CD4-positive, alpha-beta T cell (primary cell): ENCODE measurements around the gene BMPR2. TPM values are rescaled to one million over a fixed set of nuclear protein-coding genes. Genes with fewer than 3 reads are reported as not detected.

Experiments used
- ATAC-seq: fragments of 200-7000 bp; cut with Tn5 transposase; one replicate; pipeline ENCODE4 v1.10.0; 2022; ENCODE audit warnings: mild to moderate bottlenecking; ENCODE audit not compliant: poor library complexity
- CTCF ChIA-PET: fragments of 350-600 bp; sonication (Branson Sonifier 250); formaldehyde crosslinking; loops from one replicate; lab custom pipeline; 2021; ENCODE audit warnings: antibody characterized with exemption, inconsistent platforms; lab: Charles Lee
- POLR2A ChIA-PET: fragments of 350-600 bp; sonication (Branson Sonifier 250); formaldehyde crosslinking; loops from one replicate; lab custom pipeline; 2021; ENCODE audit warnings: antibody characterized with exemption, inconsistent platforms; lab: Charles Lee
- DNase-seq, 14 experiments: peaks; one replicate each; pipeline ENCODE4 v3.0.0-alpha.2; 2013 to 2020; ENCODE audit warnings: mixed read lengths in 2 of 14
- H3K27ac ChIP-seq, 2 donors: one replicate each; pipeline versions ENCODE4 v1.5.1 to v1.7.0; 2013; ENCODE audit warnings: low read length in 2 of 2, low read depth in 1 of 2, mild to moderate bottlenecking in 1 of 2
- H3K27me3 ChIP-seq, 2 experiments: 1 replicate in 1 of 2; 2 replicates in 1 of 2; pipeline versions ENCODE4 v1.6.1 to v1.7.0; 2013; ENCODE audit warnings: low read length in 2 of 2, control low read depth in 1 of 2, mild to moderate bottlenecking in 1 of 2, moderate library complexity in 1 of 2; ENCODE audit not compliant: insufficient read depth in 2 of 2, control insufficient read depth in 1 of 2
- H3K36me3 ChIP-seq: one replicate; pipeline ENCODE4 v1.6.1; 2013; ENCODE audit warnings: low read length, control low read depth; ENCODE audit not compliant: insufficient read depth
- H3K4me1 ChIP-seq: one replicate; pipeline ENCODE4 v1.6.1; 2013; ENCODE audit warnings: low read length, control low read depth; ENCODE audit not compliant: insufficient read depth
- H3K4me3 ChIP-seq: one replicate; pipeline ENCODE4 v1.5.1; 2013; ENCODE audit warnings: mild to moderate bottlenecking, low read length, moderate library complexity
- H3K9me3 ChIP-seq, 2 experiments: 1 replicate in 1 of 2; 2 replicates in 1 of 2; pipeline versions ENCODE4 v1.6.1 to v1.7.0; 2013; ENCODE audit warnings: low read length in 2 of 2, mild to moderate bottlenecking in 2 of 2, control low read depth in 1 of 2, moderate library complexity in 1 of 2; ENCODE audit not compliant: control insufficient read depth in 1 of 2, insufficient read depth in 1 of 2
- H3K27ac Mint-ChIP-seq: one replicate; pipeline ENCODE4 v1.8.0; 2020; ENCODE audit warnings: mixed read lengths
- H3K27me3 Mint-ChIP-seq: one replicate; pipeline ENCODE4 v1.8.0; 2021; ENCODE audit warnings: mixed read lengths
- H3K36me3 Mint-ChIP-seq: one replicate; pipeline ENCODE4 v1.8.0; 2021; ENCODE audit warnings: low read depth, mixed read lengths
- H3K4me1 Mint-ChIP-seq: one replicate; pipeline ENCODE4 v1.8.0; 2021; ENCODE audit warnings: low read depth, mixed read lengths
- H3K4me3 Mint-ChIP-seq: one replicate; pipeline ENCODE4 v1.8.0; 2020; ENCODE audit warnings: mild to moderate bottlenecking, mixed read lengths
- H3K9me3 Mint-ChIP-seq: one replicate; pipeline ENCODE4 v1.8.0; 2020; ENCODE audit warnings: mixed read lengths
- intact Hi-C, 2 experiments: fragments of 100-400 bp; cut with DNase I in 1 of 2; cut with micrococcal nuclease in 1 of 2; formaldehyde crosslinking; loops; one replicate each; pipeline versions ENCODE4 v1.15.1 to v1.9.0; 2023 to 2025; cut with DNase I, micrococcal nuclease
- total RNA-seq, 174 experiments: library from RNA in 2 of 174; stranded (reverse) in 2 of 174; gene quantifications; one replicate each; pipeline ENCODE4 v1.2.3 and lab custom pipeline; 2021 to 2026
- TF ChIP-seq, protein P1 (sequence below): fragments of 200-600 bp; IDR thresholded peaks from one replicate; pipeline ENCODE4 v1.8.0; 2022; ENCODE audit warnings: antibody characterized with exemption, mild to moderate bottlenecking

BMPR2 gene
- total RNA-seq, 2 experiments from 2014 or later = 12.7 to 12.8 TPM

DNA sequence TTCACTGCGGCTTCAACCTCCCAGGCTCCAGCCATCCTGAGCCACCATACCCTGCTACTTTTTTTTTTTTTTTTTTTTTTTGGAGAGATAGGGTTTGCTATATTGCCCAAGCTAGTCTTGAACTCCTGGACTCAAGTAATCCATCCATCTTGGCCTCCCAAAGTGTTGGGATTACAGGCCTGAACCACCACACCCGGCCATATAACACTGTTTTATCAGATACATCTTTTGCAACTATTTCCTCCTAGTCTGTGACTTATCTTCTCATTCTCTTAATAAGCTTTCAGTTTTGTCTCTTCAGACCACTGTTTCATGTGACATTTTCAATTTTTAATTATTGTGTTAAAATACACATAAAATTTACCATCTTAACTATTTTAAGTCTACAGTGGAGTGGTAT lies 223.0 kb downstream of the BMPR2 start:
- Histone ChIP-seq H3K27ac (no peak overlapping the region), H3K9me3 (no peaks in the 10 kb centered on the region), H3K36me3 (no peaks in the 10 kb centered on the region), H3K4me3 (no peak overlapping the region), H3K27me3 (no peaks in the 10 kb centered on the region), H3K4me1 (no peaks in the 10 kb centered on the region)
- Mint-ChIP-seq H3K27ac (no peak overlapping the region), H3K36me3 (no peaks in the 10 kb centered on the region), H3K4me1 (no peaks in the 10 kb centered on the region), H3K4me3 (no peak overlapping the region), H3K9me3 (no peaks in the 10 kb centered on the region), H3K27me3 (no peaks in the 10 kb centered on the region)
- ChIA-PET CTCF (no interaction called here), POLR2A (interaction anchor here (0.7 kb wide), 1 partner anchor 244 kb away, joined by 3 read pairs; no protein-coding TSS in a partner anchor)
- TF ChIP-seq, protein P1, sequence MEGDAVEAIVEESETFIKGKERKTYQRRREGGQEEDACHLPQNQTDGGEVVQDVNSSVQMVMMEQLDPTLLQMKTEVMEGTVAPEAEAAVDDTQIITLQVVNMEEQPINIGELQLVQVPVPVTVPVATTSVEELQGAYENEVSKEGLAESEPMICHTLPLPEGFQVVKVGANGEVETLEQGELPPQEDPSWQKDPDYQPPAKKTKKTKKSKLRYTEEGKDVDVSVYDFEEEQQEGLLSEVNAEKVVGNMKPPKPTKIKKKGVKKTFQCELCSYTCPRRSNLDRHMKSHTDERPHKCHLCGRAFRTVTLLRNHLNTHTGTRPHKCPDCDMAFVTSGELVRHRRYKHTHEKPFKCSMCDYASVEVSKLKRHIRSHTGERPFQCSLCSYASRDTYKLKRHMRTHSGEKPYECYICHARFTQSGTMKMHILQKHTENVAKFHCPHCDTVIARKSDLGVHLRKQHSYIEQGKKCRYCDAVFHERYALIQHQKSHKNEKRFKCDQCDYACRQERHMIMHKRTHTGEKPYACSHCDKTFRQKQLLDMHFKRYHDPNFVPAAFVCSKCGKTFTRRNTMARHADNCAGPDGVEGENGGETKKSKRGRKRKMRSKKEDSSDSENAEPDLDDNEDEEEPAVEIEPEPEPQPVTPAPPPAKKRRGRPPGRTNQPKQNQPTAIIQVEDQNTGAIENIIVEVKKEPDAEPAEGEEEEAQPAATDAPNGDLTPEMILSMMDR = no peak
- intact Hi-C loops = no loop called here
- ATAC-seq = no peak
- no peak for DNase-seq

DNA sequence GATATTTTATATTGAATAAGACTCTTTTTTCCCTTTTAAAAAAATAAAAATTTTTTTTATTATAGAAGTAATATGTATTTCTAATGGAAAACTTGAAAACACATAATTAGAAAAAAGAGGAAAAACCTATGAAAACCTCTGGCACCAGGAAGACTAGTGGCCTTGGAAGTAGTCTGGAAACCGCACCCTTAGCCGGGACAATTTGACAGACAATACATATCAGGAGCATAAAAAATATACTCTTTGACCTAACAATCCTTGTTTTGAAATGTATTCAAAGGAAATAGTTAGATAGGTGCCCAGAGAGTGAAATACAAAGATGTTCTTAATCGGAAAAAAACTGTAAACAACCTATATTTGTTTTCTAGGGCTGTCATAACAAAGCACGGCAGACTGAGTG lies 223.8 kb downstream of the BMPR2 start:
- CTCF ChIA-PET = no interaction called here

DNA sequence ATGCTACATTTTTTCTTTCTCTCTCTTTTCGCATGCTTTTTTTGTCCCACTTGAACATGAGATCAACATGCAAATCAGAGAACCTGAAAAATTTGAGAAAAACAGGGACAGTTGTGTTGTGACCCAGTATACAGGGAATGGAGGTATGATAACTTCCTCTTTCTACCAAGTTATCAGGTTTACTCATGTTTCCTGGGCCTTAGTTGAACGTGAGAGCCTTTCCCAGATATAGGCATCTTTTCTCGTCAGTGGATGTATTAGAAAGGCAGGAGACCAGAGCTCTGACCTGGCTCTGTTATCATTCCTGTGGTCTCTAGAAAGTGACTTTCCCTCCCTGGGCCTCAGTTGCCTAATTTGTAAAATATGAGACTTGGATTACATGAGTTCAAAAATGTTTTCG lies 228.6 kb downstream of the BMPR2 start:
- TF ChIP-seq, protein P1 = no peak
- H3K27ac ChIP-seq = no peak overlapping the region

More for the DNA sequence above, 223.8 kb downstream of the BMPR2 start:
- H3K27ac ChIP-seq = no peak overlapping the region
- no peaks in the 10 kb centered on the region for H3K27me3 ChIP-seq
- H3K4me1 Mint-ChIP-seq = no peaks in the 10 kb centered on the region
- no peaks in the 10 kb centered on the region for H3K9me3 ChIP-seq
- POLR2A ChIA-PET = no interaction called here
- no peaks in the 10 kb centered on the region for H3K9me3 Mint-ChIP-seq
- H3K27me3 Mint-ChIP-seq = no peaks in the 10 kb centered on the region
- no peak for DNase-seq
- no peaks in the 10 kb centered on the region for H3K36me3 ChIP-seq
- no peaks in the 10 kb centered on the region for H3K4me1 ChIP-seq
- no peak overlapping the region for H3K4me3 Mint-ChIP-seq
- no peaks in the 10 kb centered on the region for H3K36me3 Mint-ChIP-seq
- ATAC-seq = no peak
- TF ChIP-seq, protein P1 = no peak
- H3K27ac Mint-ChIP-seq = no peak overlapping the region
- intact Hi-C loops = no loop called here
- no peak overlapping the region for H3K4me3 ChIP-seq

More for the DNA sequence above, 228.6 kb downstream of the BMPR2 start:
- no peaks in the 10 kb centered on the region for H3K27me3 Mint-ChIP-seq
- H3K27me3 ChIP-seq = no peaks in the 10 kb centered on the region
- H3K36me3 ChIP-seq = no peaks in the 10 kb centered on the region
- no peaks in the 10 kb centered on the region for H3K9me3 Mint-ChIP-seq
- no peaks in the 10 kb centered on the region for H3K4me1 ChIP-seq
- DNase-seq = no peak
- intact Hi-C loops = no loop called here
- H3K27ac Mint-ChIP-seq = no peak overlapping the region
- no peak overlapping the region for H3K4me3 Mint-ChIP-seq
- no peaks in the 10 kb centered on the region for H3K9me3 ChIP-seq
- ChIA-PET POLR2A (no interaction called here), CTCF (no interaction called here)
- no peaks in the 10 kb centered on the region for H3K36me3 Mint-ChIP-seq
- no peak for ATAC-seq
- no peak overlapping the region for H3K4me3 ChIP-seq
- H3K4me1 Mint-ChIP-seq = peaks cover 3% of the 10 kb centered on the region
